H1 (cell line): ENCODE data around the gene C3orf52. TPM values are rescaled to one million over a fixed set of nuclear protein-coding genes. Genes with fewer than 3 reads are reported as not detected.

Source experiments
- YY1 ChIP-seq: IDR thresholded peaks from 2 replicates; pipeline ENCODE4 v1.6.1; 2011; ENCODE audit warnings: low read depth, mild to moderate bottlenecking, low read length
- polyA plus RNA-seq, 7 experiments: library from polyadenylated mRNA; depleted of rRNA in 3 of 7; stranded (reverse) in 5 of 7; unstranded in 2 of 7; fragments of >200 nt in 5 of 7; fragments of 200-250 nt in 2 of 7; gene quantifications; 1 replicate in 5 of 7; 2 replicates in 1 of 7; 4 replicates in 1 of 7; pipeline versions ENCODE4 v1.2.1 to v1.2.3, GENCODE V29; 2011 to 2013; ENCODE audit warnings: missing spikeins in 2 of 7, mixed read lengths in 2 of 7
- total RNA-seq: library from RNA; stranded (reverse); fragmentation: NEBNext Ultra II Directional; extraction: Animal tissue kit (Norgen Biotek cat#: 25700); gene quantifications from 2 replicates; pipeline ENCODE4 v1.2.1, GENCODE V29; 2021
- TF ChIP-seq, protein P1 (sequence below): fragments of 300-600 bp; sonication (generic); IDR thresholded peaks from 2 replicates; pipeline ENCODE4 v1.7.1; 2012; ENCODE audit warnings: low read length, moderate library complexity, mild to moderate bottlenecking, inconsistent platforms; ENCODE audit not compliant: insufficient replicate concordance

C3orf52 gene
- total and polyA plus RNA-seq, 2 of the 8 experiments (the other 6 are each of a cell fraction or from before 2014, with no cell fraction given), result 9.7 to 13.1 TPM

DNA sequence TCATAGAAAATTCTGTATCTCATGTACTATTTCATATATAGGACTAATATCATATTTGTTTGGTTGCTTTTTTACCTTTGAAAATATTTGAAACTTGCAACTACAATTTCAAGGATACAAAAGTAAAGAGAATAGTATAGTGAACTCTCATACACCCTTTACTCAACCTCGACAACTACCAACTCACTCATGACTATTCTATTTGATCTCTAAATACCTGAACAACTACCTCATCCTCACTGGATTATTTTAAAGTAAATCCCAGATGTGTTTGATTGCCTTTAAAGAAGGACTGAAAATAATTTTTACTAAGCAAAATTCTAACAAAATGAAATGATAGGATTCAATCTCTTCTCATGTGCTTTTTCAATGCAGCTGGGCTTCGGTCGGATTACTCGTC, 39.6 kb upstream of the C3orf52 start (continued):
- TF ChIP-seq, protein P1, sequence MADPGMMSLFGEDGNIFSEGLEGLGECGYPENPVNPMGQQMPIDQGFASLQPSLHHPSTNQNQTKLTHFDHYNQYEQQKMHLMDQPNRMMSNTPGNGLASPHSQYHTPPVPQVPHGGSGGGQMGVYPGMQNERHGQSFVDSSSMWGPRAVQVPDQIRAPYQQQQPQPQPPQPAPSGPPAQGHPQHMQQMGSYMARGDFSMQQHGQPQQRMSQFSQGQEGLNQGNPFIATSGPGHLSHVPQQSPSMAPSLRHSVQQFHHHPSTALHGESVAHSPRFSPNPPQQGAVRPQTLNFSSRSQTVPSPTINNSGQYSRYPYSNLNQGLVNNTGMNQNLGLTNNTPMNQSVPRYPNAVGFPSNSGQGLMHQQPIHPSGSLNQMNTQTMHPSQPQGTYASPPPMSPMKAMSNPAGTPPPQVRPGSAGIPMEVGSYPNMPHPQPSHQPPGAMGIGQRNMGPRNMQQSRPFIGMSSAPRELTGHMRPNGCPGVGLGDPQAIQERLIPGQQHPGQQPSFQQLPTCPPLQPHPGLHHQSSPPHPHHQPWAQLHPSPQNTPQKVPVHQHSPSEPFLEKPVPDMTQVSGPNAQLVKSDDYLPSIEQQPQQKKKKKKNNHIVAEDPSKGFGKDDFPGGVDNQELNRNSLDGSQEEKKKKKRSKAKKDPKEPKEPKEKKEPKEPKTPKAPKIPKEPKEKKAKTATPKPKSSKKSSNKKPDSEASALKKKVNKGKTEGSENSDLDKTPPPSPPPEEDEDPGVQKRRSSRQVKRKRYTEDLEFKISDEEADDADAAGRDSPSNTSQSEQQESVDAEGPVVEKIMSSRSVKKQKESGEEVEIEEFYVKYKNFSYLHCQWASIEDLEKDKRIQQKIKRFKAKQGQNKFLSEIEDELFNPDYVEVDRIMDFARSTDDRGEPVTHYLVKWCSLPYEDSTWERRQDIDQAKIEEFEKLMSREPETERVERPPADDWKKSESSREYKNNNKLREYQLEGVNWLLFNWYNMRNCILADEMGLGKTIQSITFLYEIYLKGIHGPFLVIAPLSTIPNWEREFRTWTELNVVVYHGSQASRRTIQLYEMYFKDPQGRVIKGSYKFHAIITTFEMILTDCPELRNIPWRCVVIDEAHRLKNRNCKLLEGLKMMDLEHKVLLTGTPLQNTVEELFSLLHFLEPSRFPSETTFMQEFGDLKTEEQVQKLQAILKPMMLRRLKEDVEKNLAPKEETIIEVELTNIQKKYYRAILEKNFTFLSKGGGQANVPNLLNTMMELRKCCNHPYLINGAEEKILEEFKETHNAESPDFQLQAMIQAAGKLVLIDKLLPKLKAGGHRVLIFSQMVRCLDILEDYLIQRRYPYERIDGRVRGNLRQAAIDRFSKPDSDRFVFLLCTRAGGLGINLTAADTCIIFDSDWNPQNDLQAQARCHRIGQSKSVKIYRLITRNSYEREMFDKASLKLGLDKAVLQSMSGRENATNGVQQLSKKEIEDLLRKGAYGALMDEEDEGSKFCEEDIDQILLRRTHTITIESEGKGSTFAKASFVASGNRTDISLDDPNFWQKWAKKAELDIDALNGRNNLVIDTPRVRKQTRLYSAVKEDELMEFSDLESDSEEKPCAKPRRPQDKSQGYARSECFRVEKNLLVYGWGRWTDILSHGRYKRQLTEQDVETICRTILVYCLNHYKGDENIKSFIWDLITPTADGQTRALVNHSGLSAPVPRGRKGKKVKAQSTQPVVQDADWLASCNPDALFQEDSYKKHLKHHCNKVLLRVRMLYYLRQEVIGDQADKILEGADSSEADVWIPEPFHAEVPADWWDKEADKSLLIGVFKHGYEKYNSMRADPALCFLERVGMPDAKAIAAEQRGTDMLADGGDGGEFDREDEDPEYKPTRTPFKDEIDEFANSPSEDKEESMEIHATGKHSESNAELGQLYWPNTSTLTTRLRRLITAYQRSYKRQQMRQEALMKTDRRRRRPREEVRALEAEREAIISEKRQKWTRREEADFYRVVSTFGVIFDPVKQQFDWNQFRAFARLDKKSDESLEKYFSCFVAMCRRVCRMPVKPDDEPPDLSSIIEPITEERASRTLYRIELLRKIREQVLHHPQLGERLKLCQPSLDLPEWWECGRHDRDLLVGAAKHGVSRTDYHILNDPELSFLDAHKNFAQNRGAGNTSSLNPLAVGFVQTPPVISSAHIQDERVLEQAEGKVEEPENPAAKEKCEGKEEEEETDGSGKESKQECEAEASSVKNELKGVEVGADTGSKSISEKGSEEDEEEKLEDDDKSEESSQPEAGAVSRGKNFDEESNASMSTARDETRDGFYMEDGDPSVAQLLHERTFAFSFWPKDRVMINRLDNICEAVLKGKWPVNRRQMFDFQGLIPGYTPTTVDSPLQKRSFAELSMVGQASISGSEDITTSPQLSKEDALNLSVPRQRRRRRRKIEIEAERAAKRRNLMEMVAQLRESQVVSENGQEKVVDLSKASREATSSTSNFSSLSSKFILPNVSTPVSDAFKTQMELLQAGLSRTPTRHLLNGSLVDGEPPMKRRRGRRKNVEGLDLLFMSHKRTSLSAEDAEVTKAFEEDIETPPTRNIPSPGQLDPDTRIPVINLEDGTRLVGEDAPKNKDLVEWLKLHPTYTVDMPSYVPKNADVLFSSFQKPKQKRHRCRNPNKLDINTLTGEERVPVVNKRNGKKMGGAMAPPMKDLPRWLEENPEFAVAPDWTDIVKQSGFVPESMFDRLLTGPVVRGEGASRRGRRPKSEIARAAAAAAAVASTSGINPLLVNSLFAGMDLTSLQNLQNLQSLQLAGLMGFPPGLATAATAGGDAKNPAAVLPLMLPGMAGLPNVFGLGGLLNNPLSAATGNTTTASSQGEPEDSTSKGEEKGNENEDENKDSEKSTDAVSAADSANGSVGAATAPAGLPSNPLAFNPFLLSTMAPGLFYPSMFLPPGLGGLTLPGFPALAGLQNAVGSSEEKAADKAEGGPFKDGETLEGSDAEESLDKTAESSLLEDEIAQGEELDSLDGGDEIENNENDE, result no peak
- no peak for TF ChIP-seq YY1
